Fibroblast of lung (primary cell): Measurements from ENCODE around the gene NTRK2. TPM values are rescaled to one million over a fixed set of nuclear protein-coding genes. Genes with fewer than 3 reads are reported as not detected.

ENCODE experiments used
- DNase-seq, 2 donors: peaks; one replicate each; pipeline versions ENCODE4 v3.0.0 to v3.0.0-alpha.2; 2010; ENCODE audit warnings: low read depth in 2 of 2
- H2AFZ ChIP-seq: 2 replicates; pipeline ENCODE4 v1.5.1; 2012; ENCODE audit warnings: low read length, control low read depth, inconsistent platforms
- H3K27ac ChIP-seq: 2 replicates; pipeline ENCODE4 v1.5.1; 2011; ENCODE audit warnings: low read length, control low read depth; ENCODE audit not compliant: insufficient read depth
- H3K27me3 ChIP-seq: 2 replicates; pipeline ENCODE4 v1.5.1; 2011; ENCODE audit warnings: mild to moderate bottlenecking, low read length; ENCODE audit not compliant: control insufficient read depth, insufficient read depth
- H3K36me3 ChIP-seq: 2 replicates; pipeline ENCODE4 v1.5.1; 2011; ENCODE audit warnings: low read length; ENCODE audit not compliant: control insufficient read depth, insufficient read depth
- H3K4me1 ChIP-seq: 2 replicates; pipeline ENCODE4 v1.5.1; 2011; ENCODE audit warnings: low read length; ENCODE audit not compliant: control insufficient read depth, insufficient read depth; ENCODE audit errors: extremely low read depth
- H3K4me2 ChIP-seq: 2 replicates; pipeline ENCODE4 v1.5.1; 2011; ENCODE audit warnings: low read length, control low read depth; ENCODE audit not compliant: insufficient read depth; ENCODE audit errors: extremely low read depth
- H3K4me3 ChIP-seq, 4 experiments: fragments of 200-600 bp in 1 of 4; sonication (generic) in 1 of 4; replicated peaks in 1 of 4; 2 replicates each; pipeline ENCODE4 v1.5.1; 2011 to 2016; ENCODE audit warnings: low read length in 4 of 4, low read depth in 3 of 4, mild to moderate bottlenecking in 3 of 4, control low read depth in 2 of 4, inconsistent platforms in 1 of 4, mixed read lengths in 1 of 4; ENCODE audit not compliant: insufficient read depth in 1 of 4; ENCODE audit errors: control extremely low read depth in 1 of 4
- H3K79me2 ChIP-seq: 2 replicates; pipeline ENCODE4 v1.5.1; 2012; ENCODE audit warnings: mild to moderate bottlenecking, low read length, inconsistent platforms; ENCODE audit not compliant: control insufficient read depth, insufficient read depth
- H3K9ac ChIP-seq: 2 replicates; pipeline ENCODE4 v1.5.1; 2011; ENCODE audit warnings: mild to moderate bottlenecking, low read length, control low read depth; ENCODE audit not compliant: insufficient read depth
- H3K9me3 ChIP-seq: 2 replicates; pipeline ENCODE4 v1.5.1; 2012; ENCODE audit warnings: low read depth, low read length; ENCODE audit not compliant: control insufficient read depth, insufficient read depth
- H4K20me1 ChIP-seq: 2 replicates; pipeline ENCODE4 v1.5.1; 2011; ENCODE audit warnings: low read length; ENCODE audit not compliant: control insufficient read depth, insufficient read depth; ENCODE audit errors: extremely low read depth
- EZH2 ChIP-seq: IDR thresholded peaks from 2 replicates; pipeline ENCODE4 v1.5.1; 2012; ENCODE audit warnings: low read length, control low read depth, mild to moderate bottlenecking; ENCODE audit errors: missing control alignments
- polyA plus RNA-seq, 2 donors: library from polyadenylated mRNA; depleted of rRNA in 1 of 2; stranded (reverse) in 1 of 2; unstranded in 1 of 2; fragments of >200 nt; gene quantifications; 2 replicates each; pipeline ENCODE4 v1.2.1, GENCODE V29; 2011 to 2012; ENCODE audit warnings: missing spikeins in 1 of 2
- total RNA-seq: library from RNA; depleted of rRNA; stranded (reverse); fragments of >200 nt; gene quantifications from 2 replicates; pipeline ENCODE4 v1.2.1, GENCODE V29; 2014
- TF ChIP-seq, protein P1 (sequence below), 2 donors: IDR thresholded peaks in 1 of 2; conservative IDR thresholded peaks in 1 of 2; 1 replicate in 1 of 2; 2 replicates in 1 of 2; pipeline ENCODE4 v1.5.1; 2011 to 2012; ENCODE audit warnings: low read length in 2 of 2, control low read depth in 1 of 2, inconsistent platforms in 1 of 2, low read depth in 1 of 2, mild to moderate bottlenecking in 1 of 2

The NTRK2 gene
- total and polyA plus RNA-seq, 2 donors (not counting 1 experiment from before 2014, with no cell fraction given), result 0.66 to 1.1 TPM

GRCh38 chr9:85036496-85036895 is 367.0 kb downstream of the NTRK2 start:
- DNase-seq, result no peak
- TF ChIP-seq, protein P1, sequence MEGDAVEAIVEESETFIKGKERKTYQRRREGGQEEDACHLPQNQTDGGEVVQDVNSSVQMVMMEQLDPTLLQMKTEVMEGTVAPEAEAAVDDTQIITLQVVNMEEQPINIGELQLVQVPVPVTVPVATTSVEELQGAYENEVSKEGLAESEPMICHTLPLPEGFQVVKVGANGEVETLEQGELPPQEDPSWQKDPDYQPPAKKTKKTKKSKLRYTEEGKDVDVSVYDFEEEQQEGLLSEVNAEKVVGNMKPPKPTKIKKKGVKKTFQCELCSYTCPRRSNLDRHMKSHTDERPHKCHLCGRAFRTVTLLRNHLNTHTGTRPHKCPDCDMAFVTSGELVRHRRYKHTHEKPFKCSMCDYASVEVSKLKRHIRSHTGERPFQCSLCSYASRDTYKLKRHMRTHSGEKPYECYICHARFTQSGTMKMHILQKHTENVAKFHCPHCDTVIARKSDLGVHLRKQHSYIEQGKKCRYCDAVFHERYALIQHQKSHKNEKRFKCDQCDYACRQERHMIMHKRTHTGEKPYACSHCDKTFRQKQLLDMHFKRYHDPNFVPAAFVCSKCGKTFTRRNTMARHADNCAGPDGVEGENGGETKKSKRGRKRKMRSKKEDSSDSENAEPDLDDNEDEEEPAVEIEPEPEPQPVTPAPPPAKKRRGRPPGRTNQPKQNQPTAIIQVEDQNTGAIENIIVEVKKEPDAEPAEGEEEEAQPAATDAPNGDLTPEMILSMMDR (conservative IDR thresholded peaks at IDR 0.05 in 1 of 2, IDR thresholded peaks at IDR 0.05 in 1 of 2; ENCODE audit: low read depth in 1 of 2, low read length in 2 of 2), result no peak
- TF ChIP-seq EZH2, result no peak
- H4K20me1 ChIP-seq, result no peaks in the 10 kb centered on the region
- H3K4me1 ChIP-seq, result no peaks in the 10 kb centered on the region
- H3K4me2 ChIP-seq, result no peak overlapping the region
- H2AFZ ChIP-seq, result no peak overlapping the region
- H3K36me3 ChIP-seq, result no peaks in the 10 kb centered on the region
- H3K4me3 ChIP-seq, result no peak overlapping the region
- no peak overlapping the region for H3K27ac ChIP-seq
- no peaks in the 10 kb centered on the region for H3K27me3 ChIP-seq
- no peaks in the 10 kb centered on the region for H3K9me3 ChIP-seq
- no peak overlapping the region for H3K9ac ChIP-seq
- no peaks in the 10 kb centered on the region for H3K79me2 ChIP-seq

GRCh38 chr9:85038061-85038460 is 368.5 kb downstream of the NTRK2 start:
- no peak overlapping the region for H3K4me2 ChIP-seq
- H3K27ac ChIP-seq, result no peak overlapping the region
- no peaks in the 10 kb centered on the region for H3K9me3 ChIP-seq
- no peak for DNase-seq
- TF ChIP-seq, protein P1 (conservative IDR thresholded peaks at IDR 0.05 in 1 of 2, IDR thresholded peaks at IDR 0.05 in 1 of 2; ENCODE audit: low read depth in 1 of 2, low read length in 2 of 2), result no peak
- TF ChIP-seq EZH2, result no peak
- no peaks in the 10 kb centered on the region for H3K27me3 ChIP-seq
- H3K9ac ChIP-seq, result no peak overlapping the region
- H3K4me1 ChIP-seq, result no peaks in the 10 kb centered on the region
- H3K4me3 ChIP-seq, result no peak overlapping the region
- H4K20me1 ChIP-seq, result no peaks in the 10 kb centered on the region
- no peaks in the 10 kb centered on the region for H3K79me2 ChIP-seq
- H3K36me3 ChIP-seq, result no peaks in the 10 kb centered on the region
- no peak overlapping the region for H2AFZ ChIP-seq

DNA sequence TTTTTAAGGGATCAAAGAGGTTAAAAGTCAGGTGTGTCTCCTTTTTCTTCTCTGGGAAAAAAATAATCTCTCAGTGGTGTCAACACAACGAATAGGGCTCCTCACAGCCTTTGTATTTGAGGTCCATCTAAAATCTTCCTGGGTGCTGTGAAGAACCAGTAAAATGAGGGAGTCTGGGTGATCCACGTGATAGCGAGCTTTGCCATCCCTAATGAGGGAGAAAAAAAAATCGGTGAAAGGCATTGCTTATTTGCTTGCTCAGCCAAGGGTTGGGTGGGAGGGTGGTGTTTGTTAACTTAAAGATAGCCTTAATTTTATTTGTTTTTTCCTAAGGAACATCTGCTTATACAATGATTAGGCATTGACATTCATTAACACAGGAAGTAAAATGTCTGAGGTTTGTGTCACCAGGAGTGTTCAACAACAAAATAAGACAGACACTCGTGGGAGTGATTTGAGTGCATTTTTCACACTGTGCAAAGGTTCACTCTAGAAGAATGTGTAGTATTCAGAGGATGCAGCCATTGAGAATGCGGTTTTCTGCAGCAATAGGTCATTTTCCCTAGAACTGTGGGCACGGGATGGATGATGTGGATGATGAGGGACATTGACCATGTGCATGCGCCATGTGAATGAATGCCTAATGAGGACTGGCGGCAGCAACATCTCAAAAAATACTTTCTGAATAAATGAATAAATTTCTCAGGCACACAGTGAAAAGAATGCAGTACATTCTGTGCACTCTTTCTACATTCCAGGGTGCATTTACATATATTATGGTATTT is 369.5 kb downstream of the NTRK2 start:
- Histone ChIP-seq H3K36me3 (no peaks in the 10 kb centered on the region), H3K9ac (no peak overlapping the region), H3K4me1 (no peaks in the 10 kb centered on the region), H4K20me1 (no peaks in the 10 kb centered on the region), H3K79me2 (no peaks in the 10 kb centered on the region), H3K4me2 (no peak overlapping the region), H2AFZ (no peak overlapping the region), H3K9me3 (no peaks in the 10 kb centered on the region), H3K27ac (no peak overlapping the region), H3K4me3 (no peak overlapping the region), H3K27me3 (no peaks in the 10 kb centered on the region)
- DNase-seq, result peak in 1 of 2 donors; percentile 71
- TF ChIP-seq, protein P1 (conservative IDR thresholded peaks at IDR 0.05 in 1 of 2, IDR thresholded peaks at IDR 0.05 in 1 of 2; ENCODE audit: low read depth in 1 of 2, low read length in 2 of 2), result no peak
- TF ChIP-seq EZH2, result no peak
